ENCODE measurements around the gene RXFP2. TPM values are rescaled to one million over a fixed set of nuclear protein-coding genes. Genes with fewer than 3 reads are reported as not detected.

RXFP2 gene
- total and polyA plus RNA-seq, 2 of the 8 experiments (the other 6 are each of a cell fraction or from before 2014, with no cell fraction given): not detected

DNA sequence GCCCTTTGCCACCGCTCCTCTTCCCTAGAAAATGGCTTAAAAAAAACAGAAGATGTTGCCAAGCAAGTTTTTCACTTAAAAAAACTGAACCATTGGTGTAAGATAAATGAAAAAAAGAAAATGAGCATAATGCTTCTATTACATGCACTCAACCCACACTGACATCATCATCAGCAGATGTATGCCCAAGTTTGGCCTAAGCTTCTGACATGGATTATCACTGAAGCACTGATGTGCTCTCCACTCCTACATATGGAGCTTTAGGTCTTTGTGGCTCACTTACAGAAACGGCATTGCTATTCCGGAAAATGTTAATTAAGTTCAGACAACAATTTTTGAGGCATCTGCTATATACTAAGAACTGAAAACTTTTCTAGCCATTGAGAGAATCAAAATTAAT is 8.0 kb downstream of the RXFP2 start:
- no peak overlapping the region for H3K4me2 ChIP-seq (ENCODE audit: insufficient read depth in 1 of 2, low read depth in 2 of 2, low read length in 2 of 2)
- no peak overlapping the region for H3K18ac ChIP-seq (ENCODE audit: extremely low read depth, low read length)
- no peaks in the 10 kb centered on the region for H3K79me2 ChIP-seq (ENCODE audit: control insufficient read depth in 1 of 2, insufficient read depth in 2 of 2, low read length in 2 of 2)
- H3K56ac ChIP-seq (replicated peaks; ENCODE audit: insufficient read length, low read depth, low read length): no peak overlapping the region
- H3K14ac ChIP-seq (ENCODE audit: insufficient read length): no peak overlapping the region
- no peak overlapping the region for H2BK120ac ChIP-seq (replicated peaks; ENCODE audit: low read depth, low read length)
- ChIA-PET CTCF (ENCODE audit: partially characterized antibody) (interaction anchor here (1.1 to 1.3 kb wide), 2 partner anchors 209 to 314 kb away, joined by 3 read pairs; no protein-coding TSS in a partner anchor), POLR2A (ENCODE audit: partially characterized antibody) (no interaction called here)
- no peak overlapping the region for H4K8ac ChIP-seq (ENCODE audit: extremely low read depth, insufficient read depth, low read length)
- no peaks in the 10 kb centered on the region for H3K23me2 ChIP-seq (ENCODE audit: low read depth, low read length)
- no peak overlapping the region for H3K4ac ChIP-seq (replicated peaks; ENCODE audit: insufficient read length, low read depth, low read length)
- H3K23ac ChIP-seq (ENCODE audit: insufficient read length): no peak overlapping the region
- H2BK15ac ChIP-seq (ENCODE audit: low read length): no peak overlapping the region
- H3K27me3 ChIP-seq (replicated peaks in 1 of 4; ENCODE audit: control insufficient read depth in 3 of 4, extremely low read depth in 1 of 4, insufficient read depth in 3 of 4, low read length in 3 of 4): no peaks in the 10 kb centered on the region
- no peak overlapping the region for H2BK12ac ChIP-seq (ENCODE audit: low read depth, low read length)
- H3K9ac ChIP-seq (replicated peaks in 1 of 4; ENCODE audit: extremely low read depth in 1 of 4, low read depth in 3 of 4, low read length in 3 of 4): no peak overlapping the region
- no peak overlapping the region for H4K91ac ChIP-seq (replicated peaks; ENCODE audit: insufficient read length, low read length)
- 95% methylated on average over 3 of the region's 3 CpGs; no CpG with 5 or more reads in 1 of the 2 experiments for WGBS, 2 experiments (ENCODE audit: extremely low coverage in 1 of 2, insufficient coverage in 1 of 2, insufficient read length in 1 of 2, insufficient replicate concordance in 2 of 2, low coverage in 1 of 2, low lambda C conversion rate in 2 of 2, missing lambda C conversion rate in 1 of 2)
- FAIRE-seq (no peak), DNase-seq (ENCODE audit: low read depth in 1 of 2, low spot score in 2 of 2) (no peak)
- H3K4me3 ChIP-seq (ENCODE audit: extremely low read depth in 1 of 4, insufficient read depth in 2 of 4, low read depth in 3 of 4, low read length in 4 of 4): no peak overlapping the region
- no peak overlapping the region for H3K27ac ChIP-seq (ENCODE audit: low read depth, low read length)
- no peak overlapping the region for H2BK5ac ChIP-seq (ENCODE audit: low read depth, low read length)
- H3K4me1 ChIP-seq (replicated peaks in 1 of 4; ENCODE audit: control insufficient read depth in 3 of 4, insufficient read depth in 4 of 4, low read length in 3 of 4): no peaks in the 10 kb centered on the region
- no peak overlapping the region for H4K5ac ChIP-seq (ENCODE audit: insufficient read length, low read depth, low read length)
- H3K79me1 ChIP-seq (ENCODE audit: low read depth, low read length): no peaks in the 10 kb centered on the region
- no peak overlapping the region for H2AFZ ChIP-seq (ENCODE audit: low read length)
- H2AK5ac ChIP-seq (ENCODE audit: low read depth, low read length): no peak overlapping the region
- H3K36me3 ChIP-seq (ENCODE audit: control insufficient read depth in 2 of 4, insufficient read depth in 4 of 4, low read length in 3 of 4): no peaks in the 10 kb centered on the region
- no peaks in the 10 kb centered on the region for H3K9me3 ChIP-seq (ENCODE audit: insufficient read depth in 2 of 2, low read depth in 1 of 2, low read length in 1 of 2)
- no peak for TF ChIP-seq RBBP5 (IDR thresholded peaks at IDR 0.05; ENCODE audit: borderline replicate concordance, low read depth, low read length)
- TF ChIP-seq SAP30 (IDR thresholded peaks at IDR 0.05; ENCODE audit: insufficient read depth, insufficient replicate concordance, low read length): no peak
- TF ChIP-seq, protein P1, sequence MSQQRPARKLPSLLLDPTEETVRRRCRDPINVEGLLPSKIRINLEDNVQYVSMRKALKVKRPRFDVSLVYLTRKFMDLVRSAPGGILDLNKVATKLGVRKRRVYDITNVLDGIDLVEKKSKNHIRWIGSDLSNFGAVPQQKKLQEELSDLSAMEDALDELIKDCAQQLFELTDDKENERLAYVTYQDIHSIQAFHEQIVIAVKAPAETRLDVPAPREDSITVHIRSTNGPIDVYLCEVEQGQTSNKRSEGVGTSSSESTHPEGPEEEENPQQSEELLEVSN (IDR thresholded peaks at IDR 0.05): no peak
- TF ChIP-seq TAF1 (IDR thresholded peaks at IDR 0.05; ENCODE audit: low read depth, low read length): no peak
- no peak for TF ChIP-seq KDM4A (IDR thresholded peaks at IDR 0.05; ENCODE audit: low read depth, low read length, severe bottlenecking)
- no peak for TF ChIP-seq CBX8 (IDR thresholded peaks at IDR 0.05; ENCODE audit: borderline replicate concordance, low read depth, low read length)
- no peak for TF ChIP-seq CHD1 (IDR thresholded peaks at IDR 0.05; ENCODE audit: low read depth, low read length)
- no peak for TF ChIP-seq CHD2 (IDR thresholded peaks at IDR 0.05; ENCODE audit: low read length)
- TF ChIP-seq CEBPB (IDR thresholded peaks at IDR 0.05; ENCODE audit: low read depth, low read length): no peak
- no peak for TF ChIP-seq RNF2 (IDR thresholded peaks at IDR 0.05; ENCODE audit: borderline replicate concordance, low read depth, low read length, missing control alignments, poor library complexity, severe bottlenecking)
- no peak for TF ChIP-seq EZH2 (IDR thresholded peaks at IDR 0.05; ENCODE audit: low read depth, low read length, severe bottlenecking)
- TF ChIP-seq KDM5A (IDR thresholded peaks at IDR 0.05; ENCODE audit: low read length): no peak
- no peak for TF ChIP-seq SIRT6 (IDR thresholded peaks at IDR 0.05; ENCODE audit: low read length)
- TF ChIP-seq CBX5 (IDR thresholded peaks at IDR 0.05; ENCODE audit: low read depth, low read length): no peak
- H2BK20ac ChIP-seq (ENCODE audit: low read length): no peak overlapping the region
- H4K20me1 ChIP-seq (replicated peaks in 1 of 2; ENCODE audit: control insufficient read depth in 1 of 2, insufficient read depth in 2 of 2, low read length in 2 of 2): no peaks in the 10 kb centered on the region
